IMR-90 (cell line): Measurements from ENCODE around the gene ZC3H4. TPM values are rescaled to one million over a fixed set of nuclear protein-coding genes. Genes with fewer than 3 reads are reported as not detected.
A peak's percentile ranks its signal among the peaks of the same experiment; 100 is the strongest.

ENCODE experiments used
- ATAC-seq: fragments of 200-7000 bp; cut with Tn5 transposase; 2 replicates; pipeline ENCODE4 v1.9.1; 2020; ENCODE audit warnings: low read depth, mild to moderate bottlenecking, moderate library complexity
- BruUV-seq: library from RNA; stranded (reverse); fragments of 400-500 nt; replicated peaks from 2 replicates; lab custom pipeline; 2021; lab: Mats Ljungman, UMichigan
- CTCF ChIA-PET: fragments of 300-600 bp; formaldehyde crosslinking; extraction: SDS; loops from one replicate; lab custom pipeline; 2021; ENCODE audit warnings: antibody characterized with exemption; lab: Yijun Ruan, JAX
- POLR2A ChIA-PET: fragments of 300-600 bp; sonication (Branson Sonifier 250); formaldehyde crosslinking; loops from one replicate; lab custom pipeline; 2022; ENCODE audit warnings: antibody characterized with exemption; ENCODE audit not compliant: unreplicated experiment; lab: Charles Lee
- DNase-seq: peaks from one replicate; pipeline ENCODE4 v3.0.0; 2013
- H2AFZ ChIP-seq: replicated peaks from 2 replicates; pipeline ENCODE3; 2013; ENCODE audit warnings: low read length, mild to moderate bottlenecking; ENCODE audit not compliant: poor library complexity
- H2AK5ac ChIP-seq: 2 replicates; pipeline ENCODE4 v1.6.1; 2013; ENCODE audit warnings: low read depth, low read length, inconsistent platforms
- H2AK9ac ChIP-seq: replicated peaks from 2 replicates; pipeline ENCODE3; 2013; ENCODE audit warnings: mild to moderate bottlenecking, low read depth, low read length, moderate library complexity; ENCODE audit not compliant: poor library complexity
- H2BK120ac ChIP-seq: 2 replicates; pipeline ENCODE4 v1.6.1; 2013; ENCODE audit warnings: low read depth, low read length, inconsistent platforms
- H2BK15ac ChIP-seq: 3 replicates; pipeline ENCODE4 v1.6.1; 2013; ENCODE audit warnings: low read depth, low read length, inconsistent platforms
- H2BK20ac ChIP-seq: 2 replicates; pipeline ENCODE4 v1.6.1; 2013; ENCODE audit warnings: low read depth, mild to moderate bottlenecking, inconsistent platforms, low read length, moderate library complexity
- H2BK5ac ChIP-seq: 2 replicates; pipeline ENCODE4 v1.6.1; 2013; ENCODE audit warnings: mild to moderate bottlenecking, low read depth, low read length, inconsistent platforms; ENCODE audit not compliant: poor library complexity, severe bottlenecking
- H3K14ac ChIP-seq: replicated peaks from 2 replicates; pipeline ENCODE4 v1.6.1; 2013; ENCODE audit warnings: low read depth, low read length, inconsistent platforms
- H3K18ac ChIP-seq: 2 replicates; pipeline ENCODE4 v1.6.1; 2013; ENCODE audit warnings: low read depth, low read length, control low read depth
- H3K23ac ChIP-seq: 2 replicates; pipeline ENCODE4 v1.6.1; 2013; ENCODE audit warnings: low read depth, low read length, inconsistent platforms
- H3K27ac ChIP-seq: 2 replicates; pipeline ENCODE4 v1.5.1; 2013; ENCODE audit warnings: mild to moderate bottlenecking, control low read depth, low read length; ENCODE audit not compliant: insufficient read depth
- H3K27me3 ChIP-seq: 2 replicates; pipeline ENCODE4 v1.6.1; 2013; ENCODE audit warnings: low read length; ENCODE audit not compliant: control insufficient read depth, insufficient read depth
- H3K36me3 ChIP-seq: 2 replicates; pipeline ENCODE4 v1.6.1; 2013; ENCODE audit warnings: low read length, mixed read lengths; ENCODE audit not compliant: control insufficient read depth, insufficient read depth
- H3K4ac ChIP-seq: 2 replicates; pipeline ENCODE4 v1.6.1; 2013; ENCODE audit warnings: low read depth, low read length, inconsistent platforms
- H3K4me1 ChIP-seq: 2 replicates; pipeline ENCODE4 v1.6.1; 2013; ENCODE audit warnings: low read length, mixed read lengths; ENCODE audit not compliant: control insufficient read depth, insufficient read depth
- H3K4me2 ChIP-seq: 2 replicates; pipeline ENCODE4 v1.6.1; 2013; ENCODE audit warnings: low read depth, mild to moderate bottlenecking, control low read depth, low read length, moderate library complexity
- H3K4me3 ChIP-seq: 2 replicates; pipeline ENCODE4 v1.5.1; 2013; ENCODE audit warnings: low read depth, mild to moderate bottlenecking, control low read depth, low read length, moderate library complexity; ENCODE audit not compliant: insufficient read depth
- H3K56ac ChIP-seq: 2 replicates; pipeline ENCODE4 v1.6.1; 2013; ENCODE audit warnings: low read length, inconsistent platforms; ENCODE audit not compliant: insufficient read depth; ENCODE audit errors: extremely low read depth
- H3K79me1 ChIP-seq, 2 experiments: 2 replicates each; pipeline ENCODE4 v1.6.1; 2013; ENCODE audit warnings: low read length in 2 of 2, inconsistent platforms in 1 of 2, low read depth in 1 of 2
- H3K9ac ChIP-seq: 2 replicates; pipeline ENCODE4 v1.6.1; 2013; ENCODE audit warnings: low read depth, low read length, control low read depth
- H3K9me1 ChIP-seq: 2 replicates; pipeline ENCODE4 v1.6.1; 2013; ENCODE audit warnings: low read length, inconsistent platforms; ENCODE audit not compliant: insufficient read depth
- H3K9me3 ChIP-seq: 2 replicates; pipeline ENCODE4 v1.6.1; 2013; ENCODE audit warnings: low read length; ENCODE audit not compliant: control insufficient read depth, insufficient read depth
- H4K20me1 ChIP-seq: 2 replicates; pipeline ENCODE4 v1.6.1; 2013; ENCODE audit warnings: low read length, inconsistent platforms; ENCODE audit not compliant: insufficient read depth
- H4K5ac ChIP-seq: 2 replicates; pipeline ENCODE4 v1.6.1; 2013; ENCODE audit warnings: mild to moderate bottlenecking, low read depth, low read length, control low read depth
- H4K8ac ChIP-seq, 2 experiments: 2 replicates each; pipeline ENCODE4 v1.6.1; 2013; ENCODE audit warnings: low read depth in 2 of 2, low read length in 2 of 2, control low read depth in 1 of 2, inconsistent platforms in 1 of 2
- H4K91ac ChIP-seq: 2 replicates; pipeline ENCODE4 v1.6.1; 2013; ENCODE audit warnings: low read depth, low read length, inconsistent platforms; ENCODE audit not compliant: insufficient read depth
- BHLHE40 ChIP-seq: fragments of 150-350 bp; IDR thresholded peaks from 2 replicates; pipeline ENCODE4 v1.6.1; 2016; ENCODE audit warnings: mild to moderate bottlenecking, low read depth, low read length
- RAD21 ChIP-seq: IDR thresholded peaks from 2 replicates; pipeline ENCODE4 v1.6.1; 2012; ENCODE audit warnings: low read length, improper control_type of control experiment
- WGBS, 2 experiments: methylation state at CpG; one replicate each; pipeline versions ENCODE4 v1.1.5 to v1.1.7; 2013; ENCODE audit warnings: missing lambda C conversion rate in 2 of 2; ENCODE audit not compliant: insufficient read length in 1 of 2; ENCODE audit errors: extremely low coverage in 2 of 2; 5-methylcytosine and 5-hydroxymethylcytosine counted together
- dilution Hi-C: fragments of 300-500 bp; cut with HindIII; formaldehyde crosslinking; loops from one replicate; pipeline ENCODE4 v1.14.3; 2018; ENCODE audit warnings: low sequenced_read_pairs; ENCODE audit not compliant: unreplicated experiment
- in situ Hi-C: fragments of 300-500 bp; cut with MboI; formaldehyde crosslinking; loops from 3 replicates; pipeline ENCODE4 v1.14.3; 2019; ENCODE audit warnings: low sequenced_read_pairs, inconsistent platforms, mixed read lengths
- intact Hi-C: fragments of 100-400 bp; cut with micrococcal nuclease; formaldehyde crosslinking; loops from 2 replicates; pipeline ENCODE4 v1.10.0; 2022
- polyA plus RNA-seq, 3 experiments: library from polyadenylated mRNA; depleted of rRNA; stranded (reverse); fragments of >200 nt; gene quantifications; 2 replicates each; pipeline ENCODE4 v1.2.3, GENCODE V29; 2012; ENCODE audit warnings: low replicate concordance in 1 of 3
- total RNA-seq: library from RNA; depleted of rRNA; stranded (reverse); fragments of >200 nt; gene quantifications from 2 replicates; pipeline ENCODE4 v1.2.3, GENCODE V29; 2012

The ZC3H4 gene
- total and polyA plus RNA-seq, 2 of the 4 experiments (the other 2 are of a cell fraction): 3.9 to 8.9 TPM

DNA sequence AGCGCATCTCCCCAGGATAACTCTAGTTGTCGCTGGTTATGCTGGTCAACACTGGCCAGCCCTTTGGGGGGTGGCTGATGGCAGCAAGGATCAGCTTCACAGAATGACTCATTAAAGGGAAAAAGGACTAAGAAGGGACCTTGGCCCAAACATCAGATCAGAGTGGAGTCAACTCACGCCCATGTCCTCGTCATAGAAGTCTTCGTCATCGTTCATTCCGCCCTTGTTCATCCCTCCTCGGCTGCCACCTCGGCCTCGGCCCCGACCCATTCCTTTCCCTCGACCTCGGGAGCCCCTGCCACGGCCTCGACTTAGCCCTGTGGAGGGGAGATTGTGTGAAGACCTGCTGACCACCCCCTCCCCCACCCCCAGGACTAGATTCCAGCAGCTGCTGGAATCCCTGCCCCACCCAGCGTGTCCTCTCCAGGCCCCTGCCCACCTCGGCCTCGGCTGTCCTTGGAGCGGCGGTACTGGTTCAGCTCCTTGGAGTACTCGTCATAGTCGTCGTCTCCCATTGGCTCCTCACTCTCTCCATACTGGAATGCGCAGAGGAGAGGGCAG, 28.6 kb downstream of the ZC3H4 start:
- WGBS, 2 experiments: 95% methylated on average over 11 of the region's 24 CpGs; no CpG with 5 or more reads in 1 of the 2 experiments
- TF ChIP-seq BHLHE40 (no peak), RAD21 (no peak)
- no peak overlapping the region for H3K14ac ChIP-seq
- dilution Hi-C loops (no loop called here), in situ Hi-C loops (loop anchor here (5.0 kb wide), 1 partner anchor 42 kb away; no protein-coding TSS in a partner anchor), intact Hi-C loops (no loop called here)
- H2AK5ac ChIP-seq: 0 out of 2 replicates have a peak overlapping the region, but pooled peaks have one; percentile 3
- H3K23ac ChIP-seq: no peak overlapping the region
- no peak overlapping the region for H3K4ac ChIP-seq
- H3K4me3 ChIP-seq: no peak overlapping the region
- H3K27ac ChIP-seq: no peak overlapping the region
- ChIA-PET POLR2A (no interaction called here), CTCF (no interaction called here)
- H3K9ac ChIP-seq: no peak overlapping the region
- no peak overlapping the region for H2BK15ac ChIP-seq
- no TSS peak for BruUV-seq
- no peak overlapping the region for H2AFZ ChIP-seq
- H3K18ac ChIP-seq: no peak overlapping the region
- no peak overlapping the region for H4K5ac ChIP-seq
- H3K56ac ChIP-seq: no peak overlapping the region
- no peak overlapping the region for H2BK120ac ChIP-seq
- no peaks in the 10 kb centered on the region for H3K27me3 ChIP-seq
- H3K4me2 ChIP-seq: no peak overlapping the region
- peaks cover 60% of the 10 kb centered on the region for H3K36me3 ChIP-seq
- no peak overlapping the region for H2BK5ac ChIP-seq
- H2BK20ac ChIP-seq: no peak overlapping the region
- peaks cover 11% of the 10 kb centered on the region for H4K20me1 ChIP-seq
- peaks cover 3% of the 10 kb centered on the region; the same call in 1 of the 2 replicates for H3K9me1 ChIP-seq
- no peaks in the 10 kb centered on the region for H3K9me3 ChIP-seq
- no peaks in the 10 kb centered on the region for H3K4me1 ChIP-seq
- peaks cover 13 to 28% of the 10 kb centered on the region in 2 experiments for H3K79me1 ChIP-seq
- H4K91ac ChIP-seq: no peak overlapping the region
- DNase-seq (no peak), ATAC-seq (no peak)
- no peak overlapping the region for H2AK9ac ChIP-seq
- no peak overlapping the region for H4K8ac ChIP-seq
